Myometrial cell (primary cell): Measurements from ENCODE around the gene ZNF488. TPM values are rescaled to one million over a fixed set of nuclear protein-coding genes. Genes with fewer than 3 reads are reported as not detected.

Experiments used
- total RNA-seq: library from RNA; depleted of rRNA; stranded (reverse); fragments of >200 nt; gene quantifications from 2 replicates; pipeline ENCODE4 v1.2.3, GENCODE V29; 2015

The ZNF488 gene
- total RNA-seq = 0.29 TPM in 1 of 2 replicates, not detected in the other

GRCh38 chr10:47384148-47384921 is at the start of gene ZNF488:
Gene ZNF488, minus strand, starts transcription at chr10:47384293. Its CDS starts 15,464 bp downstream, at chr10:47368829.

GRCh38 chr10:47348138-47348651 is 35.9 kb downstream of the ZNF488 start, which contains the start of gene RBP3:
Gene RBP3, plus strand, starts transcription at chr10:47348363. Its CDS starts 122 bp downstream, at chr10:47348485.

GRCh38 chr10:47322300-47323061 is 61.6 kb downstream of the ZNF488 start, which contains the start of gene GDF2:
Gene GDF2, plus strand, starts transcription at chr10:47322454. Its CDS starts 215 bp downstream, at chr10:47322669.

Other genes starting within 250 kb of the ZNF488 start
- not detected in 2 replicates for gene GDF10, start 84.1 kb downstream of the ZNF488 start, total RNA-seq
- gene GDF2, start 61.8 kb downstream of the ZNF488 start, total RNA-seq = not detected in 2 replicates
- under 0.01 TPM in 1 of 2 replicates, not detected in the other for gene RBP3, start 35.9 kb downstream of the ZNF488 start, total RNA-seq
- gene ANXA8, start 99.8 kb upstream of the ZNF488 start, total RNA-seq = 1.8 and 5.5 TPM in 2 replicates
- gene FAM25G, start 107.4 kb upstream of the ZNF488 start, total RNA-seq = not detected in 2 replicates
- 2.7 and 2.9 TPM in 2 replicates for gene AGAP9, start 139.3 kb upstream of the ZNF488 start, total RNA-seq